HG03280 (cell line): Measurements from ENCODE around the gene CSNK1G2.
"Not testable (repeated sequence)": the region's sequence is repeated elsewhere in the genome, so short reads cannot be mapped to it uniquely, and the experiment has no call there.

Source experiments
- ATAC-seq: cut with Tn5 transposase; IDR thresholded peaks from one replicate; pipeline ENCODE4 v1.9.1; 2021; ENCODE audit warnings: mild to moderate bottlenecking, moderate library complexity; ENCODE audit not compliant: unreplicated experiment

CSNK1G2 gene

DNA sequence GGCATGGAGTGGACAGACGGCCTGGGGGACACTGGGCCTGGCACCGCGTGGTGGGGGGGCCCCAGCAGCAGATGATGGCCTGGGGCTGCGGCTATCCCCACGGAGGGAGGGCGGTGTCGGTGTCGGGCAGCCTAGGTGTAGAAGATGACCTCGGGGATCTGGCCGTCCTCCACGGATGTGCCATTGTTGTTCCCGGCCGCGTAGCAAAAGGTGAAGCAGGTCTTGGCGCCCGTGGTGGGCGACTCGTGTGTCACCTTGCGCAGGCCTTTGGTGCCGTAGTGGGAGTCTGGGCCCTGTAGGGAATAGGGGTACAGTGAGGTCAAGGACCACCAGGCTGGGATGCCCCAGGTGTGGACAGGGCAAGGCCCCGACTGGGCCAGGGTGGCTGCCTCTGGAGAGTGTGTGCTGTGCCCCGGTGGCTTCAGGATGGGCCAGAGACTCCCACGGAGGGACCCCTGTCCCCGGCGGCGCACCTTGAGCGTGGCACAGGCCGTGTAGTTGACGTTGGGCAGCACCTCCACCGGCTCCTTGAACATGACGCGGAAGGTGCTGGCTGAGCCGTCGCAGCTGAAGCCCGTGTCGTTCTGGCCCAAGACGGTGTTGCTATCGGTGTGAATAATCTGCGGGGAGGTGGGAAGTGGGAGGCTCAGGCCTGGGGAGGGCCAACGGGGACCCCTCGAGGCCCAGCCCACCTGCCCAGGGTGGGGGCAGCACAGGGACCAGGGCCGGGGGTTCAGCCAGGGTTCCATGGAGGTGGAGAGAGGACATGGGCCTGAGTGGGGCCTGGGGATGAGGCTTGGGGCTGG, 45.6 kb downstream of the CSNK1G2 start:
- ATAC-seq, result no peak

DNA sequence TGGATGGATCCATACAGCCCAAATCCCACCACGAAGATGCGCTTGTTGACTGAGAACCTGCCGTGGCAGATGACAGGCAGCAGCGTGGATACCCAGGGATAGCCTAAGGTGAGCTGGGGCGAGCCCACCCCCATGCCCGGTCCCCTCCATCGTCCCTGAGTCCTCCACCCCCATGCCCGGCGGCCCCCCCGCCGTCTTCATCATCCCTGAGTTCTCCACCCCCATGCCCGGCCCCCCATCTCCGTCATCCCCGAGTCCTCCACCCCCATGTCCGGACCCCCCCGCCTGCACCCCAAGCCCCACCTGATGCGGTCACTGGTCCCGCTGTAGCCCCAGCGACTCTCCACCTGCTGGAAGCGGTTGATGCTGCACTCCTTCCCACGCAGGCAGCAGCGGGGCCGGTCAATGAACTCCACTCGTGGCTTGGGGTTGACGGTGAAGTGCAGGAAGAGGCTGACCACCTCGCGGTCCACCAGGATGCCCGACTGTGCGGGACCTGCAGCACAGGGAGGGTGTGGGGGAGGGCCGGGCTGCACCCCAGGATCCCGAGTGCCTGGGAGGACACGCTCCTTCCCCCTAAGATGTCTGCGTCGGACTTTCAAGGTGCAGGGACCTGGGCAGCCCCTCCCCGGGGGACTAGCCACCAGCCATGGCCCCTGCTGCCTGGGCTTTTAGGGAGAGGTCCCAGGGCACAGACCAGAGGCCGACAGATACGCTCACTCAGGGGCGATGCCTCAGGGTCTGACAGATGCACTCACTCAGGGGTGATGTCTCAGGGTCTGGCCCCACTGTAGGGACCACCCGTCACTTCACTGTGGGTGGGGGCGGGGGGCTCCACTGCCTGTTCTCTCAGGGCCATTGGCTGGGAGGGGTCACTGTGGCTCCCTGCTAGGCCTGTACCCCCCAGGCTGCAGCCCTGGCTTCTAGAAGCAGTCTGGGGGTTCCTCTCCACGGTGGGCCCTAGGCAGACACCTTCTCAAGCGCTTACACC, 46.5 kb downstream of the CSNK1G2 start:
- ATAC-seq, result no peak

GRCh38 chr19:1988464-1988863, 47.5 kb downstream of the CSNK1G2 start:
- not testable (repeated sequence) for ATAC-seq

DNA sequence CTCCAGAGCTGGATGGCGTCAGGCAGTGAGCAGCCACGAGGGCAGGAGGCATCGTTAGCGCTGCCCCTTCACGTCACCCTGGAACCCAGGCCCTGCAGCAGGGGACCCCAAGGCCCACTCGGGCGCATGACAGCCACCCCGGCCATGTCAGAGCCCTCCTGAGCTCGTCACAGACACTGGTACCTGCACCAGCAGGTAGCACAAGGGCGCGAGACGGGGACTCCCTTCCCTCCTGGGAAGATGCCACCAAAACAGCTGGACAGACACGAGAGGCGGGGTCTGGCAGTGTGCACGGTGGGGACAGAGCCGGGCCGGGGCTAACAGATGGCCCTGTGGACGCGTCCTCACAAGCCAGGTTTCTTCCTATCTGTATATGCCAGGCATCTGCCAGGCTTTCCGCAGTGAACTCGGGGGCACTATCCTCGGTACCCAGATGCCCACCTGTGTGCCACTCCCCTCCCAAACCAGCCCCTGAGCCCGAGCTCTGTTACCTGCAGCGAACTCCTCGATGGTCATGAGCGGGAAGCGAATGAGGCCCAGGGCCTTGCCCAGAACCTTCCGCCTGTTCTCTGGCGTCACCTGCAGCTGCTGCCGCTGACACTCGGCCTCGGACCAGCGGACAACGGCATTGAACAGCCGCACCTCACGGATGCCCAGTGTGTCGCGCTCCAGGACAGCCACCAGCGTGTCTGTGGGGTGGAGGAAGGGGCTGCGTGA, 48.7 kb downstream of the CSNK1G2 start:
- ATAC-seq, result no peak

GRCh38 chr19:1990230-1991017, 49.5 kb downstream of the CSNK1G2 start:
- no peak for ATAC-seq

- no peak for ATAC-seq
Measured at GRCh38 chr19:1991018-1991913, 50.3 kb downstream of the CSNK1G2 start.

- no peak for ATAC-seq
Measured at GRCh38 chr19:1992759-1993260, 51.8 kb downstream of the CSNK1G2 start.

- no peak for ATAC-seq
Measured at GRCh38 chr19:1997353-1998233, 56.6 kb downstream of the CSNK1G2 start.

DNA sequence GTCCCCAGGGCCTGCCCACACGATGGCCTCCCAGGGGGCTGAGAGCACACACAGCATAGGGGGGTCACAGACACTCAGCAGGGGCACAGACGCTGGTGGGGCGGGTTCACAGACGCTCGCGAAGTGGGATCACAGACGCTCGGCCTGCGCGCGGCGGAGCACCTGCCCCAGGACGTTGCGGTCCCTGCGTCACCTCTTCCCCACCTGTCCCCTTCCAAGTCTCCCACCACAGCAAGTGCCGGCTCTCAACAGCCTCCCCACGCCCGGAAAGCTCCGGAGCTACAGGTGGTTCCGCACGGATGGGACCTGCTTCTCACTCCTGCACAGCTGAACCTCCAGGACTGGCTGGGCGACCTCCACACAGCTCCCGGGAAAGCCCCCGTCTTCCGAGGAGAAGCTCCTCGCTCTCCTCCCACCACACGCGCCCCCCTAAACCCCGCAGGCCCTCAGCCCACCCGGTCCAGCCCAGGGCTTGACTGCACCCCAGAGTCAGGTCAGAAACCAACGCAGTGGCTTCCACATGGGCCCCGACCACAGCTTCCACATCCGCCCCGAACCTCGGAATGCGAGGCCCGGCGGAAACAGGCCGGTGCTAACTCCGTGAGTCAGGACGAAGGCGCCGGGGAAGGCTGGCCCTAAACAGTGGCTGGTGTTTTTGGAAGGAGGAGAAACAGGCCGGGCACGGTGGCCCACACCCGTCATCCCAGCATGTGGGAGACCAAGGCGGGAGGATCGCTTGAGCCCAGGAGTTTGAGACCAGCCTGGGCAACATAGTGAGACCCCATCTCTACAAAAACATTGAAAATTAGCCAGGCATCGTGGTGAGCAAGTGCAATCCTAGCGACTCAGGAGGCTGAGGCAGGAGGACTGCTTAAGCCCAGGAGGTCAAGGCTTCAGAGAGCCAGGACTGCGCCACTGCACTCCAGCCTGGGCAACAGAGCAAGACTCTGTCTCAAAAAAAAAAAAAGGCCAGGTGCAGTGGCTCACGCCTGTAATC, 58.0 kb downstream of the CSNK1G2 start:
- no peak for ATAC-seq

- no peak for ATAC-seq
Measured at GRCh38 chr19:1999856-2000515, 59.0 kb downstream of the CSNK1G2 start.

DNA sequence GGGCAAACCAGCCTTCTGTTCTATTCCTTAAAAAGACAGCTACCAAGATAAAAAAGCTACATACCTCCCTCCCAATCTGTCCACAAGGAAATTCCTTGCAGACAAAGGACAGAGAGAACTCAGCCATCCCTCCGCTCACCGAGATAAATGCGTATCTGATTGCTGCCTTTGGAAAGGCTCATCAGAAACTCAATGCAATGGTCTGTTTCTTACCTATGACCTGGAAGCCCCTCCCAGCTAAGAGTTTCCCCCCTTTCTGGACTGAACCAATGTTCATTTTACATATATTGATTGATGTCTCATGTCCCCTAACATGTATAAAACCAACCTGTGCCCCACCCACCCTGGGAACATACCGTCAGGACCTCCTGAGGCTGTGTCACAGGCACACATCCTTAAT, 62.9 kb downstream of the CSNK1G2 start:
- no peak for ATAC-seq

DNA sequence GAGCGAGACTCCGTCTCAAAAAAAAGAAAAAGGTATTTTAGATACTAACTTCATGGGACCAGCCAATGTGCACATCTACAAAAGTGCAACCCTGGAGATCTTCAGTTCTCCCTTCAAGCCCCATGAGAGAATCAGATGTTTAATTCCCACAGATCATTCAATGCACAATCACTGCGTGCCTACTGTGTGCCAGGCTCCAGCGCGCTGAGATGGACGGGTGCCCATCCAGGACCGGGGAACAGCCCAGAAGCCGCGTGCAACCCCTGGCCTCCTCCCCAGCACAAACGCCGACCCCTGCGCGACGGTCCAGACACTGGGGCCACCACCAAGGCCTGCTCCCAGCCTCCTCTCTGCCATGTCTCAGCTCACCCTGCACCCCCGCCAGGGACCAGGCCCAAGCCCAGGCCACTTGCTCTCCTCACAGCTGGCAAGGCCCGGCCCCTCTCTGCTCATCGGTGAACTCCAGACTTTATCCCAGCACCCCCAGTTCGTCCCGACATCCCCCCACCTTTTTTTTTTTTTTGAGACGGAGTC, 69.2 kb downstream of the CSNK1G2 start:
- no peak for ATAC-seq

GRCh38 chr19:2011169-2011568, 70.2 kb downstream of the CSNK1G2 start:
- ATAC-seq, result no peak

DNA sequence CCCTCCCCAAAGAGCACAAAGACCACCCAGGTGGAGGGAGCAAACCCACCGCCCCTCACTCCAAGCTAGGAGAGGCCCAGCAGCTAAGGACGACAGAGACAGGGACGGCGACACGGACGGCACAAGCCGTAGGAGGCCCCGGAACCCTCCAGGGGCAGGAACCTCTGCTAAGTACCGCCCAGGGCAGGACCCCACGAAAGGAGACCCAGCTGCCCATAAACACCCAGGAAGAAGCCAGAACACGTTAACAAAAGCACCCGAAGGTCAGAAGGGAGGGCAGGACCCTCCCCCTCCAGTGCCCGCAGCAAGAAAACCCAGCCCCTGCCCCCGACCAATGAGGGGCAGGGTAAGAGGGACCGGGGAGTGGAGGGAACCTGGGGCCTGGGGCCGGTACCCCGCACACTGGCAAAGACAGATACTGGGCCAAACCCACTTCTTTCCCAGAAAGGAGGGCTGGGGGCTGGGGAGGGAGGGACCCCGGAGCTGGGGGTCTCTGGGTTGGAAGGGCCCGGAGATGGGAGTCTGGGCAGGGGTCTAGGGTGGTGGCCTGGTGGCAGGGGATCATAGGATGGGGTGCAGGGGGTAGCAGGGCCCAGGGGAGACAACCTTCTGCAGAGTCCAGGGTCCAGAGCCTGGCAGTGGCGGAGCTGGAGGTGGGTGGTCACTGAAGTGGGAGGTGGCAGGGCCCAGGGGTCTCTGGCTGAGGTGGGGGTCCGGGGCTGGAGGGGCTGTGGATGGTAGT, 72.1 kb downstream of the CSNK1G2 start:
- no peak for ATAC-seq

DNA sequence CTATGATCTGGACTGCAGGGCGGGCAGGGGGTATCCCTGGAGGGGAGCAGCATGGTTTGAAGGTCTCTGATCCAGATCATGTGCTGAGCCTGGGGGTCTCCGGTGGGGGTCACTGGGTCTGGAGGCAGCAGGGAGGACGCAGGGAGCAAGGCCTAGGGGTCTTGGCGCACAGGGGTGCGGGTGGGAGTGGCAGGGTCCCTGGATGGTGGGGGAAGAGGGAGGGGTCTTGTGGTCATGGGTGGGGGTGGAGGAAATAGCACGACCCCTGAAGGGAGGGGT, 72.7 kb downstream of the CSNK1G2 start:
- no peak for ATAC-seq

DNA sequence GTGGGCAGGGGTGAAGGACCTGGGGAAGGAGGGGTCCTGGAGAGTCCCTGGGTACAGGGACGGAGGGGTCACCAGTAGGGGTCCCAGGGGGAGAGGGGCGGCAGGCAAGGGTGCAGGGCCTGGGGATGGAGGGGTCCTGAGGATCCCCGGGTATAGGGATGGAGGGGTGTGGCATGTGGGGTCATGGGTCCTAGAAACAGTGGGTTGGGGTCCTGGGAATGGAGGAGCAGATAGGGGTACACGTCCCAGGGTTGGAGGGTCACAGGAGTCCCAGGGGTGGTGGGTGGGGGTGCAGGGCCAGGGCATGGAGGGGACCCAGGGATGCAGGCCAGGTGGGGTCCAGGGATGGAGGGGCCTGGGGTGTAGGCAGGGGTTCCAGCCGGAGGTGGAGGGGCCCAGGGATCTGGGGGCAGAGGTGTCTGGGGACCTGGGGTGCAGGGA, 73.2 kb downstream of the CSNK1G2 start:
- no peak for ATAC-seq
